Measurements from ENCODE around the gene GPC6.

GPC6 gene

DNA sequence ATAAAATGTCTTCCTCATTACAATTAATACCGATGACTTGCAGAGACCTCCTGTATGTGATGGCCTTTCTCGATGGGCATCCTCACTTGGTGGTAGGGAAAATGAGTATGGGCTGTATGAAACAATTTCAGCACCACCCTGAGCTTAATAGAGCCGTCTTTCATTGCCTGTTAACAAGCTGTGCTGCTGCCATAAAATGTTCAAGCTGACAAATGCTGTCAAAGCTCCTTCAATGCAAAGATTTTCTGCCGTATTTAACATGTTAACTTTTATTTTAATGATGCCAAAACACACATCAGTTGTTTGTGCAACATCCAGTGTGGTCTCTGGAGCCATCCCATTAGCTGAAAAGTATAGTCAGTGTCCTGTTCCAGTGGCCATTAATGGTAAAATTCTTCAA is 110.1 kb downstream of the GPC6 start:
- no peak overlapping the region for H2AFZ ChIP-seq (ENCODE audit: low read length)
- no peaks in the 10 kb centered on the region for H4K20me1 ChIP-seq (ENCODE audit: insufficient read depth, low read length)
- no peaks in the 10 kb centered on the region for H3F3A ChIP-seq (ENCODE audit: insufficient read depth, low read length)
- no peak for TF ChIP-seq EZH2 (IDR thresholded peaks at IDR 0.05; ENCODE audit: borderline replicate concordance, low read length)
- TF ChIP-seq, protein P1, sequence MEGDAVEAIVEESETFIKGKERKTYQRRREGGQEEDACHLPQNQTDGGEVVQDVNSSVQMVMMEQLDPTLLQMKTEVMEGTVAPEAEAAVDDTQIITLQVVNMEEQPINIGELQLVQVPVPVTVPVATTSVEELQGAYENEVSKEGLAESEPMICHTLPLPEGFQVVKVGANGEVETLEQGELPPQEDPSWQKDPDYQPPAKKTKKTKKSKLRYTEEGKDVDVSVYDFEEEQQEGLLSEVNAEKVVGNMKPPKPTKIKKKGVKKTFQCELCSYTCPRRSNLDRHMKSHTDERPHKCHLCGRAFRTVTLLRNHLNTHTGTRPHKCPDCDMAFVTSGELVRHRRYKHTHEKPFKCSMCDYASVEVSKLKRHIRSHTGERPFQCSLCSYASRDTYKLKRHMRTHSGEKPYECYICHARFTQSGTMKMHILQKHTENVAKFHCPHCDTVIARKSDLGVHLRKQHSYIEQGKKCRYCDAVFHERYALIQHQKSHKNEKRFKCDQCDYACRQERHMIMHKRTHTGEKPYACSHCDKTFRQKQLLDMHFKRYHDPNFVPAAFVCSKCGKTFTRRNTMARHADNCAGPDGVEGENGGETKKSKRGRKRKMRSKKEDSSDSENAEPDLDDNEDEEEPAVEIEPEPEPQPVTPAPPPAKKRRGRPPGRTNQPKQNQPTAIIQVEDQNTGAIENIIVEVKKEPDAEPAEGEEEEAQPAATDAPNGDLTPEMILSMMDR (IDR thresholded peaks at IDR 0.05; ENCODE audit: low read length): no peak
- H3K4me1 ChIP-seq (ENCODE audit: insufficient read depth, low read length, severe bottlenecking): no peaks in the 10 kb centered on the region
- H3K9me3 ChIP-seq (ENCODE audit: low read length): no peaks in the 10 kb centered on the region
- H3K27ac ChIP-seq (ENCODE audit: low read depth, low read length, poor library complexity, severe bottlenecking): no peak overlapping the region
- H3K36me3 ChIP-seq (ENCODE audit: insufficient read depth, low read length): no peaks in the 10 kb centered on the region
- H3K27me3 ChIP-seq (ENCODE audit: insufficient read depth, low read length): no peaks in the 10 kb centered on the region
- H3K9me2 ChIP-seq (ENCODE audit: low read depth, low read length): no peaks in the 10 kb centered on the region
- H3K9ac ChIP-seq (ENCODE audit: low read length): no peak overlapping the region
- no peaks in the 10 kb centered on the region for H3K79me2 ChIP-seq (ENCODE audit: insufficient read depth, low read length)
- no peak overlapping the region for H3K4me3 ChIP-seq (ENCODE audit: low read depth, low read length, poor library complexity, severe bottlenecking)
- H3K4me2 ChIP-seq (ENCODE audit: low read length): no peak overlapping the region

DNA sequence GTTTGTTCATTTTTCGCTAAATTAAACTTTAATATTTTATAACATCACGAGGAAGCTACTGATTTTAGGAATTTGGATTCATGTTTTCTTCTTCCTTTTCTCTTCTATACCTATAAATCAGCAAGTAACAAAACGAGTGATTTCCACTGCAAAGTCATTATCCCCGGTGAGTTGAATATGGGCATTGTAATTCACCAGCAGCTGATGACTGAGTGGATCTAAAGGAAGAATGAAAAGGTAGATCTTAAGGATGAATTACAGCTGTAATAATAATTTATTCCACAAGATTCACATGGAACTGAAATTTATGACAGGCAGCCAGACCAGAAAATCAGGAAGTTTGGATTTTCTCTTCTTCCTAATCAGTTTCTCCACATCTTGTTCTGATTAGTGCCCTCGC is 111.4 kb downstream of the GPC6 start:
- Histone ChIP-seq H3K4me2 (ENCODE audit: low read length) (no peak overlapping the region), H3K4me1 (ENCODE audit: insufficient read depth, low read length, severe bottlenecking) (no peaks in the 10 kb centered on the region), H3K9me3 (ENCODE audit: low read length) (no peaks in the 10 kb centered on the region), H2AFZ (ENCODE audit: low read length) (no peak overlapping the region), H3K36me3 (ENCODE audit: insufficient read depth, low read length) (no peaks in the 10 kb centered on the region), H3K4me3 (ENCODE audit: low read depth, low read length, poor library complexity, severe bottlenecking) (no peak overlapping the region), H4K20me1 (ENCODE audit: insufficient read depth, low read length) (no peaks in the 10 kb centered on the region), H3K27me3 (ENCODE audit: insufficient read depth, low read length) (no peaks in the 10 kb centered on the region), H3K27ac (ENCODE audit: low read depth, low read length, poor library complexity, severe bottlenecking) (no peak overlapping the region), H3K79me2 (ENCODE audit: insufficient read depth, low read length) (no peaks in the 10 kb centered on the region), H3K9me2 (ENCODE audit: low read depth, low read length) (no peaks in the 10 kb centered on the region), H3K9ac (ENCODE audit: low read length) (no peak overlapping the region), H3F3A (ENCODE audit: insufficient read depth, low read length) (no peaks in the 10 kb centered on the region)
- TF ChIP-seq, protein P1 (IDR thresholded peaks at IDR 0.05; ENCODE audit: low read length): no peak
- no peak for TF ChIP-seq EZH2 (IDR thresholded peaks at IDR 0.05; ENCODE audit: borderline replicate concordance, low read length)

DNA sequence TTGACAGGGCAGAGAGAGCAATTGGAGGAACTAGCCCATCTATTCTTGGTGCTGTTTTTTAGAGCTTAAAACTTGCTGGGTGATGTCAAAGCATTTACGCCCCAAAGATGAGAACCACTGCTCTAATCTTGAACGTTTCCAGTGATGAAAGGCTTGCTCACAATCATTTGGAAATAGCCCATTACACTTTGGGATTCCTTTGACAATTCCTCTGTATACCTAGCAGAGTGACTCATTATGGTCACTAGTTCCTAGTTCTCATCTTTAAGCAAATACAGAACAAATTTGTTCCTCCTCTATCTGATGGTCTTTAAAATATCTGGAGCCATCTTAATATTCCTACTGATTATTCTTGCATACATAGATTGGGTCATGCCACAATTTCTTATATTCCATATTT is 112.3 kb downstream of the GPC6 start:
- Histone ChIP-seq H3K27me3 (ENCODE audit: insufficient read depth, low read length) (no peaks in the 10 kb centered on the region), H3K9ac (ENCODE audit: low read length) (no peak overlapping the region), H4K20me1 (ENCODE audit: insufficient read depth, low read length) (no peaks in the 10 kb centered on the region), H3K4me1 (ENCODE audit: insufficient read depth, low read length, severe bottlenecking) (no peaks in the 10 kb centered on the region), H2AFZ (ENCODE audit: low read length) (no peak overlapping the region), H3K79me2 (ENCODE audit: insufficient read depth, low read length) (no peaks in the 10 kb centered on the region), H3K9me2 (ENCODE audit: low read depth, low read length) (no peaks in the 10 kb centered on the region), H3F3A (ENCODE audit: insufficient read depth, low read length) (no peaks in the 10 kb centered on the region), H3K4me2 (ENCODE audit: low read length) (no peak overlapping the region), H3K36me3 (ENCODE audit: insufficient read depth, low read length) (no peaks in the 10 kb centered on the region), H3K9me3 (ENCODE audit: low read length) (no peaks in the 10 kb centered on the region), H3K27ac (ENCODE audit: low read depth, low read length, poor library complexity, severe bottlenecking) (no peak overlapping the region), H3K4me3 (ENCODE audit: low read depth, low read length, poor library complexity, severe bottlenecking) (no peak overlapping the region)
- TF ChIP-seq EZH2 (IDR thresholded peaks at IDR 0.05; ENCODE audit: borderline replicate concordance, low read length): no peak
- TF ChIP-seq, protein P1 (IDR thresholded peaks at IDR 0.05; ENCODE audit: low read length): no peak

Measured in OCI-LY1 (cell line).